H9 (cell line): ENCODE measurements around the gene KIAA2012. TPM values are rescaled to one million over a fixed set of nuclear protein-coding genes. Genes with fewer than 3 reads are reported as not detected.

Experiments used
- DNase-seq: peaks from one replicate; pipeline ENCODE4 v3.0.0-alpha.2; 2017
- H2AFZ ChIP-seq: one replicate; pipeline ENCODE4 v1.6.1; 2013; ENCODE audit warnings: mild to moderate bottlenecking, low read length, control low read depth, moderate library complexity
- H2AK5ac ChIP-seq: 2 replicates; pipeline ENCODE4 v1.6.1; 2013; ENCODE audit warnings: low read length, control low read depth, mixed read lengths; ENCODE audit not compliant: insufficient read length
- H2BK120ac ChIP-seq: one replicate; pipeline ENCODE4 v1.6.1; 2013; ENCODE audit warnings: low read depth, mild to moderate bottlenecking, low read length, control low read depth, inconsistent platforms; ENCODE audit not compliant: poor library complexity, severe bottlenecking
- H2BK12ac ChIP-seq: 2 replicates; pipeline ENCODE4 v1.6.1; 2013; ENCODE audit warnings: low read length, control low read depth, mixed read lengths, low read depth; ENCODE audit not compliant: insufficient read length
- H2BK15ac ChIP-seq: 2 replicates; pipeline ENCODE4 v1.6.1; 2013; ENCODE audit warnings: low read depth, low read length, control low read depth
- H2BK20ac ChIP-seq: one replicate; pipeline ENCODE4 v1.6.1; 2013; ENCODE audit warnings: low read depth, mild to moderate bottlenecking, low read length, control low read depth, inconsistent platforms; ENCODE audit not compliant: poor library complexity, severe bottlenecking
- H2BK5ac ChIP-seq: 2 replicates; pipeline ENCODE4 v1.6.1; 2013; ENCODE audit warnings: low read length, control low read depth, mixed read lengths; ENCODE audit not compliant: insufficient read length
- H3K14ac ChIP-seq: 2 replicates; pipeline ENCODE4 v1.6.1; 2013; ENCODE audit warnings: low read length, control low read depth; ENCODE audit not compliant: insufficient read depth
- H3K18ac ChIP-seq: 2 replicates; pipeline ENCODE4 v1.6.1; 2013; ENCODE audit warnings: low read depth, mild to moderate bottlenecking, mixed read lengths, low read length, control low read depth; ENCODE audit not compliant: insufficient read length
- H3K23ac ChIP-seq: 2 replicates; pipeline ENCODE4 v1.6.1; 2013; ENCODE audit warnings: low read length, control low read depth, mixed read lengths, low read depth; ENCODE audit not compliant: insufficient read length
- H3K23me2 ChIP-seq: 2 replicates; pipeline ENCODE4 v1.6.1; 2013; ENCODE audit warnings: low read depth, mild to moderate bottlenecking, mixed read lengths, low read length, control low read depth; ENCODE audit not compliant: insufficient read length, poor library complexity, severe bottlenecking
- H3K27ac ChIP-seq: 2 replicates; pipeline ENCODE4 v1.5.1; 2013; ENCODE audit warnings: low read length, control low read depth, mixed read lengths, low read depth; ENCODE audit not compliant: insufficient read length
- H3K27me3 ChIP-seq: 2 replicates; pipeline ENCODE4 v1.6.1; 2013; ENCODE audit warnings: low read length, control low read depth, inconsistent platforms; ENCODE audit not compliant: insufficient read depth
- H3K4ac ChIP-seq: 2 replicates; pipeline ENCODE4 v1.6.1; 2013; ENCODE audit warnings: low read depth, mild to moderate bottlenecking, control low read depth, inconsistent platforms, low read length, moderate library complexity
- H3K4me1 ChIP-seq: 2 replicates; pipeline ENCODE4 v1.6.1; 2013; ENCODE audit warnings: low read length, control low read depth, inconsistent platforms; ENCODE audit not compliant: insufficient read depth
- H3K4me2 ChIP-seq: 2 replicates; pipeline ENCODE4 v1.6.1; 2013; ENCODE audit warnings: low read length, control low read depth, mixed read lengths; ENCODE audit not compliant: insufficient read length, insufficient read depth
- H3K56ac ChIP-seq: 2 replicates; pipeline ENCODE4 v1.6.1; 2013; ENCODE audit warnings: low read depth, mild to moderate bottlenecking, mixed read lengths, low read length, control low read depth; ENCODE audit not compliant: insufficient read length
- H3K79me1 ChIP-seq: 2 replicates; pipeline ENCODE4 v1.6.1; 2013; ENCODE audit warnings: low read depth, mild to moderate bottlenecking, moderate library complexity, low read length, control low read depth, inconsistent platforms; ENCODE audit not compliant: insufficient read depth, poor library complexity, severe bottlenecking
- H3K79me2 ChIP-seq: 2 replicates; pipeline ENCODE4 v1.6.1; 2013; ENCODE audit warnings: low read length, control low read depth, inconsistent platforms; ENCODE audit not compliant: insufficient read depth
- H3K9ac ChIP-seq: 2 replicates; pipeline ENCODE4 v1.6.1; 2013; ENCODE audit warnings: low read length, control low read depth, mixed read lengths; ENCODE audit not compliant: insufficient read length; ENCODE audit errors: extremely low read depth
- H3K9me3 ChIP-seq: one replicate; pipeline ENCODE4 v1.6.1; 2013; ENCODE audit warnings: low read depth, low read length, inconsistent platforms; ENCODE audit not compliant: control insufficient read depth
- H3T11ph ChIP-seq: one replicate; pipeline ENCODE4 v1.6.1; 2013; ENCODE audit warnings: mild to moderate bottlenecking, low read length, control low read depth, inconsistent platforms
- H4K20me1 ChIP-seq: one replicate; pipeline ENCODE4 v1.6.1; 2013; ENCODE audit not compliant: control insufficient read depth, insufficient read length, insufficient read depth
- H4K5ac ChIP-seq: 2 replicates; pipeline ENCODE4 v1.6.1; 2013; ENCODE audit warnings: low read depth, mild to moderate bottlenecking, mixed read lengths, low read length, control low read depth; ENCODE audit not compliant: insufficient read length
- H4K8ac ChIP-seq: replicated peaks from 2 replicates; pipeline ENCODE4 v1.6.1; 2013; ENCODE audit warnings: low read length, control low read depth, mixed read lengths, low read depth; ENCODE audit not compliant: insufficient read length
- H4K91ac ChIP-seq: 2 replicates; pipeline ENCODE4 v1.6.1; 2013; ENCODE audit warnings: low read depth, mild to moderate bottlenecking, moderate library complexity, mixed read lengths, low read length, control low read depth; ENCODE audit not compliant: insufficient read length
- H3K27ac Mint-ChIP-seq, 3 experiments: 2 replicates in 2 of 3; 3 replicates in 1 of 3; pipeline ENCODE4 v1.8.0; 2020 to 2021; ENCODE audit warnings: mixed read lengths in 3 of 3, mild to moderate bottlenecking in 1 of 3, moderate library complexity in 1 of 3
- H3K27me3 Mint-ChIP-seq: 2 replicates; pipeline ENCODE4 v1.8.0; 2021; ENCODE audit warnings: low read depth, mild to moderate bottlenecking, moderate library complexity, mixed read lengths
- H3K36me3 Mint-ChIP-seq, 3 experiments: 2 replicates in 2 of 3; 3 replicates in 1 of 3; pipeline ENCODE4 v1.8.0; 2020 to 2021; ENCODE audit warnings: low read depth in 3 of 3, mixed read lengths in 3 of 3; ENCODE audit not compliant: insufficient read depth in 1 of 3
- H3K4me1 Mint-ChIP-seq, 2 experiments: 2 replicates each; pipeline ENCODE4 v1.8.0; 2020; ENCODE audit warnings: mixed read lengths in 2 of 2
- H3K4me3 Mint-ChIP-seq, 2 experiments: 2 replicates in 1 of 2; 3 replicates in 1 of 2; pipeline ENCODE4 v1.8.0; 2020 to 2021; ENCODE audit warnings: mild to moderate bottlenecking in 2 of 2, mixed read lengths in 2 of 2, moderate library complexity in 1 of 2
- H3K9me3 Mint-ChIP-seq, 2 experiments: 2 replicates in 1 of 2; 3 replicates in 1 of 2; pipeline ENCODE4 v1.8.0; 2020; ENCODE audit warnings: mild to moderate bottlenecking in 2 of 2, mixed read lengths in 2 of 2, moderate library complexity in 1 of 2
- WGBS: extraction: QIAGEN DNeasy Blood & Tissue Kit; methylation state at CpG from one replicate; pipeline ENCODE4 v1.1.7; 2013; ENCODE audit warnings: missing lambda C conversion rate, low lambda C conversion rate, mixed read lengths; ENCODE audit not compliant: insufficient read length; ENCODE audit errors: extremely low coverage; 5-methylcytosine and 5-hydroxymethylcytosine counted together
- total RNA-seq: library from RNA; stranded (reverse); gene quantifications from 2 replicates; pipeline ENCODE4 v1.2.1, GENCODE V29; 2021
- TF ChIP-seq, protein P1 (sequence below): fragments of 200-600 bp; sonication (generic); conservative IDR thresholded peaks from 3 replicates; pipeline ENCODE4 v1.8.0; 2021; ENCODE audit warnings: antibody characterized with exemption, mild to moderate bottlenecking

The KIAA2012 gene
- total RNA-seq, 1 experiment from 2014 or later: not detected

DNA sequence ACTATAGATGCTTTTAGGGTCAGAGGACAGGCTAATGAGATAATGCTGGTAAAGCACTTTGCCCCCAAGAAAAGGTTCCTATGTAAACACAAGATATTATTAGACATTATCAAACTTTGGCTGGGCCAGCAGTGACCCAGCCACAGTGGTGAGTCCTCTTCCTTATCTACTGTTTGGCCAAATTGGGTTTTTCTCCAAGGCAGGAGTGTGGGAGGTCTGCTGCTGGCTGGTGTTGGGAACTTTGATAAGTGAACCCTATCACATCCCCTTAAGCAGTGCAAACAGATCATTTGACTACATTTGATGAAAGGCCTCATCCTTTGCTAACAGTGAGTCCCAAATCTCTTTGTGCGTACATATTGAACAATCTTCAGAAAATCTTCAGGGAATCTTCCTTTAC lies 23.2 kb upstream of the KIAA2012 start:
- Histone ChIP-seq H2BK20ac (no peak overlapping the region), H3K56ac (no peak overlapping the region), H3K23me2 (no peaks in the 10 kb centered on the region), H2BK12ac (no peak overlapping the region), H3K4me2 (no peak overlapping the region), H3K9me3 (no peaks in the 10 kb centered on the region), H3K23ac (no peak overlapping the region), H2BK120ac (no peak overlapping the region), H3K27me3 (no peaks in the 10 kb centered on the region), H3K18ac (no peak overlapping the region), H4K5ac (no peak overlapping the region), H3T11ph (no peak overlapping the region), H3K4me1 (no peaks in the 10 kb centered on the region; the same call in 1 of the 2 replicates), H4K20me1 (no peaks in the 10 kb centered on the region), H2AFZ (no peak overlapping the region), H2BK15ac (no peak overlapping the region), H4K91ac (no peak overlapping the region), H4K8ac (no peak overlapping the region), H3K79me2 (no peaks in the 10 kb centered on the region), H3K79me1 (no peaks in the 10 kb centered on the region), H2BK5ac (no peak overlapping the region), H3K9ac (no peak overlapping the region), H3K27ac (no peak overlapping the region), H3K14ac (no peak overlapping the region), H2AK5ac (no peak overlapping the region), H3K4ac (no peak overlapping the region)
- Mint-ChIP-seq H3K27me3 (peaks cover 2% of the 10 kb centered on the region), H3K9me3 (no peaks in the 10 kb centered on the region), H3K27ac (no peak overlapping the region), H3K36me3 (no peaks in the 10 kb centered on the region; a peak in 1 of 7 replicates), H3K4me1 (peaks cover 33 to 45% of the 10 kb centered on the region in 2 experiments), H3K4me3 (no peak overlapping the region)
- no peak for DNase-seq
- no CpG with 5 or more reads among the region's 1 CpG for WGBS
- TF ChIP-seq, protein P1, sequence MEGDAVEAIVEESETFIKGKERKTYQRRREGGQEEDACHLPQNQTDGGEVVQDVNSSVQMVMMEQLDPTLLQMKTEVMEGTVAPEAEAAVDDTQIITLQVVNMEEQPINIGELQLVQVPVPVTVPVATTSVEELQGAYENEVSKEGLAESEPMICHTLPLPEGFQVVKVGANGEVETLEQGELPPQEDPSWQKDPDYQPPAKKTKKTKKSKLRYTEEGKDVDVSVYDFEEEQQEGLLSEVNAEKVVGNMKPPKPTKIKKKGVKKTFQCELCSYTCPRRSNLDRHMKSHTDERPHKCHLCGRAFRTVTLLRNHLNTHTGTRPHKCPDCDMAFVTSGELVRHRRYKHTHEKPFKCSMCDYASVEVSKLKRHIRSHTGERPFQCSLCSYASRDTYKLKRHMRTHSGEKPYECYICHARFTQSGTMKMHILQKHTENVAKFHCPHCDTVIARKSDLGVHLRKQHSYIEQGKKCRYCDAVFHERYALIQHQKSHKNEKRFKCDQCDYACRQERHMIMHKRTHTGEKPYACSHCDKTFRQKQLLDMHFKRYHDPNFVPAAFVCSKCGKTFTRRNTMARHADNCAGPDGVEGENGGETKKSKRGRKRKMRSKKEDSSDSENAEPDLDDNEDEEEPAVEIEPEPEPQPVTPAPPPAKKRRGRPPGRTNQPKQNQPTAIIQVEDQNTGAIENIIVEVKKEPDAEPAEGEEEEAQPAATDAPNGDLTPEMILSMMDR: no peak
